Left ventricle myocardium inferior (tissue), 1 donor: Measurements from ENCODE around the gene LRRC10. TPM values are rescaled to one million over a fixed set of nuclear protein-coding genes. Genes with fewer than 3 reads are reported as not detected.

Experiments used
- DNase-seq: peaks from one replicate; pipeline ENCODE4 v3.0.0-alpha.2; 2020
- H3K27ac ChIP-seq: fragments of 200-600 bp; replicated peaks from 2 replicates; pipeline ENCODE4 v1.8.0; 2021
- H3K27me3 ChIP-seq: fragments of 200-600 bp; 2 replicates; pipeline ENCODE4 v1.8.0; 2021; ENCODE audit warnings: low read depth
- H3K36me3 ChIP-seq: fragments of 200-600 bp; 2 replicates; pipeline ENCODE4 v1.8.0; 2021
- H3K4me1 ChIP-seq: fragments of 200-600 bp; 2 replicates; pipeline ENCODE4 v1.8.0; 2021
- H3K4me3 ChIP-seq: fragments of 200-600 bp; 2 replicates; pipeline ENCODE4 v1.8.0; 2021; ENCODE audit warnings: mild to moderate bottlenecking, moderate library complexity
- H3K9me3 ChIP-seq: fragments of 200-600 bp; replicated peaks from 2 replicates; pipeline ENCODE4 v1.8.0; 2021
- intact Hi-C: fragments of 100-400 bp; cut with micrococcal nuclease; formaldehyde crosslinking; loops from one replicate; pipeline ENCODE4 v1.11.0; 2022
- total RNA-seq: library from RNA; stranded (reverse); fragmentation: NEBNext Ultra II Directional; extraction: Animal tissue kit (Norgen Biotek cat#: 25700); gene quantifications from one replicate; pipeline ENCODE4 v1.2.1, GENCODE V29; 2021
- TF ChIP-seq, protein P1 (sequence below): fragments of 200-600 bp; IDR thresholded peaks from 2 replicates; pipeline ENCODE4 v1.8.0; 2021; ENCODE audit warnings: antibody characterized with exemption, mild to moderate bottlenecking, borderline replicate concordance
- donor health status: DM: no; HTN: yes; CAD: no; lungs with severe emphysema.

The LRRC10 gene
- total RNA-seq, 1 donor from 2014 or later = 43.8 TPM

DNA sequence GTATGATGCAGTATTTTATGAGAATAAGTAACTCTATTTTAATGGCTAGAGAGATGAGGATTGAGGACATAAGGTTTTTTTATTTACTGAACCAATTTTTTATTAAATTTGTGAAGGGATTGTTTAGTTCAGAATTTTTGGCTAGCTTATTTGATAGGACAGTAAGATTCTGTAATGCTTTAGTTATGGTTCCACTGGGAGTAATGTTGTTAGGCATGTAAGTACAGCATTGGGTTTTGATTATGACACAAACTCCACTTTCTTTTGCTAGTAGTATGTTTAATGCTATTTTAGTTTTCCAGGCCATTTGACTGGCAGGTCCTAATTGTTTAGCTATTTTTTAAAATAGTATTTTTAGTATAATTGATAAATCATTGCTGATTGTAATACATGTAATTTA is 33.8 kb upstream of the LRRC10 start:
- no peak for DNase-seq
- H3K27me3 ChIP-seq = no peaks in the 10 kb centered on the region
- H3K9me3 ChIP-seq = no peaks in the 10 kb centered on the region
- H3K36me3 ChIP-seq = no peaks in the 10 kb centered on the region
- TF ChIP-seq, protein P1, sequence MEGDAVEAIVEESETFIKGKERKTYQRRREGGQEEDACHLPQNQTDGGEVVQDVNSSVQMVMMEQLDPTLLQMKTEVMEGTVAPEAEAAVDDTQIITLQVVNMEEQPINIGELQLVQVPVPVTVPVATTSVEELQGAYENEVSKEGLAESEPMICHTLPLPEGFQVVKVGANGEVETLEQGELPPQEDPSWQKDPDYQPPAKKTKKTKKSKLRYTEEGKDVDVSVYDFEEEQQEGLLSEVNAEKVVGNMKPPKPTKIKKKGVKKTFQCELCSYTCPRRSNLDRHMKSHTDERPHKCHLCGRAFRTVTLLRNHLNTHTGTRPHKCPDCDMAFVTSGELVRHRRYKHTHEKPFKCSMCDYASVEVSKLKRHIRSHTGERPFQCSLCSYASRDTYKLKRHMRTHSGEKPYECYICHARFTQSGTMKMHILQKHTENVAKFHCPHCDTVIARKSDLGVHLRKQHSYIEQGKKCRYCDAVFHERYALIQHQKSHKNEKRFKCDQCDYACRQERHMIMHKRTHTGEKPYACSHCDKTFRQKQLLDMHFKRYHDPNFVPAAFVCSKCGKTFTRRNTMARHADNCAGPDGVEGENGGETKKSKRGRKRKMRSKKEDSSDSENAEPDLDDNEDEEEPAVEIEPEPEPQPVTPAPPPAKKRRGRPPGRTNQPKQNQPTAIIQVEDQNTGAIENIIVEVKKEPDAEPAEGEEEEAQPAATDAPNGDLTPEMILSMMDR = no peak
- H3K27ac ChIP-seq = no peak overlapping the region
- intact Hi-C loops = no loop called here
- no peak overlapping the region for H3K4me3 ChIP-seq
- peaks cover 9% of the 10 kb centered on the region for H3K4me1 ChIP-seq

DNA sequence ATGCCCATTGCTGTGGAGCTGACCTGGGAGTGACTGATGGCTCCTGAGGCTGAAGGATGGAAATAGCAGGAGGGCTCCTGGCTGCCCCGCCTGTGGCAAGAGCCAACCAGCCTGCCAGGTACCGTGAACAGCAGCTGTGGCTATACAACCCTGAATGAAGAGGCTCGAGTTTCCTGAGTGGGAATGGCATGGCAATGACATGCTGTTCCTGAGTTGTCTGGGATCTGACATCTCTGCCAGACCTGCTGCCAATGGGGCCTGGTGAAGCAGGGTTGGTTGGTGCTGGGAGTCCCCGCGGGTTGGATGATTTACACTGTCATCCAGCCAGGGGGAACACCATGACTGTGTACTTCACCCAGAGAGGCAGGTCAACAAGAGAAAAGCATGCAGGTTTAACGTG is 31.8 kb upstream of the LRRC10 start:
- H3K4me1 ChIP-seq = peaks cover 9% of the 10 kb centered on the region
- intact Hi-C loops = no loop called here
- no peak overlapping the region for H3K4me3 ChIP-seq
- no peaks in the 10 kb centered on the region for H3K9me3 ChIP-seq
- no peaks in the 10 kb centered on the region for H3K36me3 ChIP-seq
- H3K27me3 ChIP-seq = no peaks in the 10 kb centered on the region
- peak overlapping the region; percentile 53 for H3K27ac ChIP-seq
- TF ChIP-seq, protein P1 = peak; percentile 9
- DNase-seq = peak; percentile 53

DNA sequence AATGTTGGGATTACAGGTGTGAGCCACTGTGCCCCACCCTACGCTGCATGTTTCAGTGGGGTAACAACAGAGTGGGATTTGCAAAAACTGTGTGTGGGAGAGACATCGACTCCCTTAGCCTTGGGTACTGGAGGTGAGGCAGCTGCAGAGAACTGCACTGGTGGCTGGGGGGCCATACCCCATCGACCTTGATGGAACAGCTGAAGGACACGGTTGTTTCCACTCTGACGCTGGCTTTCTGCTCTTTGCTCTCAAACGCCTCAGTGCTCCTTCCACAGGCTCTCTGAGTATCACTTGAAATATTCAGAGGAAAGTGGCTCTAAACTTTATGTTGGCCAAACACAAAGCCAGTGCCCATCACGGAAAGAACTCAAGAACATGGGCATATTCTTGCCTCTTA is 30.8 kb upstream of the LRRC10 start:
- H3K4me3 ChIP-seq = no peak overlapping the region
- no peaks in the 10 kb centered on the region for H3K9me3 ChIP-seq
- no peaks in the 10 kb centered on the region for H3K27me3 ChIP-seq
- no peak for DNase-seq
- intact Hi-C loops = no loop called here
- peak overlapping the region; percentile 53 for H3K27ac ChIP-seq
- no peaks in the 10 kb centered on the region for H3K36me3 ChIP-seq
- H3K4me1 ChIP-seq = peaks cover 13% of the 10 kb centered on the region
- TF ChIP-seq, protein P1 = no peak

DNA sequence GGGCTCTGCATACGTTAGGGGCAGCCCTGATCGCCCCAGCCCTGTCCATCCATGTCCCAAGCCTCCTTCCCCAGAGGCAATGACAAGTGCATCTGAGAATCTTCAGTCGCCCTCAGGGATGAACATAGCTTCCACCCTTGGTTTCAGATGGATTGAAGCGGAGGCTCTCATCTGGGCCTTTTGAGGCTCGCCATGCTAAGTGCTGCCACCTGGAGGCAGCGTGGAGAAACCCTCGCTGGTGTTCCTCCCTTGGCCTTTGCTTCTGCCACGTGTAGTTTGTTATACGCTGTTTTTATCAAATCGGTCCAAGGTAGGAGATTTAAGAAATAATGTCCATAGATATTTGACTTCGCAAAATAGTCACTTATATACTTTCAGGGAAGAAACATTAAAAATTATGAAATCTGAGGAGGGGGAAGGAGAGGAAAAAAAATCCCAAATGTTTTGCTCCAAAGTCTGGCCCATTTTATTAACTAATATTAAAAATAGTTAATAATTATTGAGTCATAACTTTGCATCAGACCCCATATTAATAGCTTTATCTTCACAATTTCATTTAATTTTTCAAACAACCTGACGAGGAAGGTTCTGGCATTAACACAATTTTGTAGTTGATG is 28.8 kb upstream of the LRRC10 start:
- no peak overlapping the region for H3K4me3 ChIP-seq
- H3K36me3 ChIP-seq = no peaks in the 10 kb centered on the region
- no peaks in the 10 kb centered on the region for H3K27me3 ChIP-seq
- no peak overlapping the region for H3K27ac ChIP-seq
- intact Hi-C loops = no loop called here
- TF ChIP-seq, protein P1 = peak; percentile 90
- H3K9me3 ChIP-seq = no peaks in the 10 kb centered on the region
- H3K4me1 ChIP-seq = peaks cover 14% of the 10 kb centered on the region
- DNase-seq = peak; percentile 48

DNA sequence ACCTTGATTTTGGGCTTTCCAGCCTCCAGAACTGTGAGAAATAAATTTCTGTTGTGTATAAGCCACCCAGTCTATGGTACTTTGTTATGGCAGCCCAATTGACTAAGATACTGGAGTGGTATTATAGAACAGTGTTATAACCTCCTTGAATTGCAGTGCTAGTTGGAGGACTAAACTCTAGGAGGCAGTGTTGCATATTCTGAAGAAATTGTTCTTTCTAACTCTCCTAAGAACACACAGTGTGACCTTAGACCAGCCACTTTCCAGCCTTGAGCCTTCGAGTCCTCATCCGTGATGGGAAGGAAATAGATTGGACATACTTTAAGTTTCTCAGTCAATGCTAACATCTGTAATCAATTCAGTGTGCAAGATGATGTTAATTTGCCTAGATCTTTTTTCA is 22.4 kb upstream of the LRRC10 start:
- no peaks in the 10 kb centered on the region for H3K9me3 ChIP-seq
- intact Hi-C loops = no loop called here
- no peaks in the 10 kb centered on the region for H3K36me3 ChIP-seq
- H3K4me3 ChIP-seq = no peak overlapping the region
- DNase-seq = no peak
- no peak overlapping the region for H3K27ac ChIP-seq
- H3K4me1 ChIP-seq = peaks cover 5% of the 10 kb centered on the region
- TF ChIP-seq, protein P1 = no peak
- no peaks in the 10 kb centered on the region for H3K27me3 ChIP-seq
